ENCODE data around the gene CD226.
"Not testable (repeated sequence)": the region's sequence is repeated elsewhere in the genome, so short reads cannot be mapped to it uniquely, and the experiment has no call there.

The CD226 gene

GRCh38 chr18:69956057-69956456, 8.4 kb upstream of the CD226 start:
- no peak for DNase-seq

GRCh38 chr18:69954719-69955480, 7.2 kb upstream of the CD226 start:
- no peak for DNase-seq

- DNase-seq = no peak
Observed at GRCh38 chr18:69953191-69953590, 5.5 kb upstream of the CD226 start.

- DNase-seq = no peak
Observed at GRCh38 chr18:69951182-69951581, 3.5 kb upstream of the CD226 start.

- no peak for DNase-seq
Observed at GRCh38 chr18:69949538-69949936, 1.9 kb upstream of the CD226 start.

- no peak for DNase-seq
Observed at GRCh38 chr18:69948919-69949537, 1.4 kb upstream of the CD226 start.

GRCh38 chr18:69948256-69948655, 583 bp upstream of the CD226 start:
- DNase-seq = no peak

GRCh38 chr18:69946608-69947155, 991 bp downstream of the CD226 start:
- DNase-seq = no peak

- no peak for DNase-seq
Observed at GRCh38 chr18:69945220-69946114, 2.2 kb downstream of the CD226 start.

GRCh38 chr18:69944436-69944835, 3.2 kb downstream of the CD226 start:
- DNase-seq = no peak

GRCh38 chr18:69943021-69943420, 4.7 kb downstream of the CD226 start:
- no peak for DNase-seq

- no peak for DNase-seq
Observed at GRCh38 chr18:69941183-69941582, 6.5 kb downstream of the CD226 start.

GRCh38 chr18:69939812-69940211, 7.9 kb downstream of the CD226 start:
- not testable (repeated sequence) for DNase-seq

GRCh38 chr18:69936191-69936558, 11.5 kb downstream of the CD226 start:
- no peak for DNase-seq

GRCh38 chr18:69935319-69936190, 12.1 kb downstream of the CD226 start:
- no peak for DNase-seq

- DNase-seq = no peak
Observed at GRCh38 chr18:69934601-69935265, 12.9 kb downstream of the CD226 start.

GRCh38 chr18:69929041-69929774, 18.5 kb downstream of the CD226 start:
- no peak for DNase-seq

- no peak for DNase-seq
Observed at GRCh38 chr18:69916412-69916811, 31.3 kb downstream of the CD226 start.

GRCh38 chr18:69908838-69909237, 38.8 kb downstream of the CD226 start:
- DNase-seq = no peak

GRCh38 chr18:69906765-69907164, 40.9 kb downstream of the CD226 start:
- no peak for DNase-seq

- DNase-seq = no peak
Observed at GRCh38 chr18:69900941-69901340, 46.7 kb downstream of the CD226 start.

All from COR-L47 (cell line).